Measurements from ENCODE around the gene DMTF1.

GRCh38 chr7:87210506-87210905, 58.3 kb downstream of the DMTF1 start:
- TF ChIP-seq POLR2AphosphoS5 (IDR thresholded peaks at IDR 0.05) (no peak), CTCF (IDR thresholded peaks at IDR 0.05) (no peak), POLR2A (IDR thresholded peaks at IDR 0.05) (no peak)
